GM23338 (cell line): ENCODE results near the gene PTPRN2. TPM values are rescaled to one million over a fixed set of nuclear protein-coding genes. Genes with fewer than 3 reads are reported as not detected.

Source experiments
- CREB1 ChIP-seq: fragments of 250-450 bp; sonication (Bioruptor Pico); IDR thresholded peaks from 2 replicates; pipeline ENCODE4 v1.5.0; 2020; ENCODE audit warnings: low read depth, mild to moderate bottlenecking, moderate library complexity
- EZH2 ChIP-seq: fragments of 200-600 bp; sonication (generic); IDR thresholded peaks from one replicate; pipeline ENCODE4 v1.8.0; 2017; ENCODE audit warnings: antibody characterized with exemption, mild to moderate bottlenecking, low read depth; ENCODE audit not compliant: unreplicated experiment
- JUNB ChIP-seq: IDR thresholded peaks from one replicate; pipeline ENCODE4 v1.6.1; 2016; ENCODE audit warnings: antibody characterized with exemption; ENCODE audit not compliant: unreplicated experiment
- NANOG ChIP-seq: IDR thresholded peaks from 2 replicates; pipeline ENCODE4 v1.6.1; 2016; ENCODE audit warnings: antibody characterized with exemption, borderline replicate concordance
- POLR2AphosphoS5 ChIP-seq: IDR thresholded peaks from 2 replicates; pipeline ENCODE4 v1.6.1; 2016; ENCODE audit warnings: antibody characterized with exemption, low read depth
- STAT1 ChIP-seq: IDR thresholded peaks from one replicate; pipeline ENCODE4 v1.6.1; 2016; ENCODE audit warnings: antibody characterized with exemption; ENCODE audit not compliant: unreplicated experiment
- ZNF114 ChIP-seq: fragments of 250-450 bp; sonication (Bioruptor Pico); IDR thresholded peaks from 2 replicates; pipeline ENCODE4 v1.5.0; 2020; ENCODE audit warnings: mild to moderate bottlenecking, moderate library complexity
- ZNF331 ChIP-seq: fragments of 250-450 bp; sonication (Bioruptor Pico); IDR thresholded peaks from 2 replicates; pipeline ENCODE4 v1.5.0; 2020; ENCODE audit warnings: low read depth, mild to moderate bottlenecking, moderate library complexity
- polyA plus RNA-seq: library from polyadenylated mRNA; unstranded; fragments of >200 nt; fragmentation: Nextera tagmentation; extraction: Ambion mirVana; gene quantifications from 2 replicates; pipeline ENCODE4 v1.2.1, GENCODE V29; 2016
- total RNA-seq: library from RNA; depleted of rRNA; stranded (reverse); fragments of >200 nt; shearing (Covaris generic); gene quantifications from 2 replicates; pipeline ENCODE4 v1.2.3, GENCODE V29; 2014
- TF ChIP-seq, protein P1 (sequence below): fragments of 250-450 bp; sonication (Bioruptor Pico); IDR thresholded peaks from 2 replicates; pipeline ENCODE4 v1.5.0; 2020; ENCODE audit warnings: mild to moderate bottlenecking, moderate library complexity
- TF ChIP-seq, protein P2 (sequence below), 2 experiments: fragments of 200-600 bp in 1 of 2; sonication (generic) in 1 of 2; conservative IDR thresholded peaks; 2 replicates each; pipeline versions ENCODE4 v1.5.1 to v1.6.1; 2016 to 2017; ENCODE audit warnings: antibody characterized with exemption in 2 of 2, low read depth in 2 of 2, mild to moderate bottlenecking in 2 of 2, moderate library complexity in 1 of 2

Gene PTPRN2
- total and polyA plus RNA-seq, 2 experiments from 2014 or later = 0.87 to 4.0 TPM

DNA sequence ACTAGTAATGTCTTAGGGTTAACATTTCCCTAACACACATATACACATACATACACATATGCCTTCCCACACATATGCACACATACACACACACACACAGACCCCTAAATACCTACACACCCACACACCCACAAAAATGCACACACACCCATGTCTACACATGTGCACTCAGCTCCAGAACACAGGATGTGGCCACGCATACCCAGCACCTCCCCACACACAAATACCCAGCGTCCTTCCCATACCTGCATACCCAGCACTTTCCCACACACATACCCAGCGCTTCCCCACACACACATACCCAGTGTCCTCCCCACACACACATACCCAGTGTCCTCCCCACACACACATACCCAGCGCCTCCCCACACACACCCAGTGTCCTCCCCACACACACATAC, 715.9 kb downstream of the PTPRN2 start (continued):
- TF ChIP-seq, protein P1, sequence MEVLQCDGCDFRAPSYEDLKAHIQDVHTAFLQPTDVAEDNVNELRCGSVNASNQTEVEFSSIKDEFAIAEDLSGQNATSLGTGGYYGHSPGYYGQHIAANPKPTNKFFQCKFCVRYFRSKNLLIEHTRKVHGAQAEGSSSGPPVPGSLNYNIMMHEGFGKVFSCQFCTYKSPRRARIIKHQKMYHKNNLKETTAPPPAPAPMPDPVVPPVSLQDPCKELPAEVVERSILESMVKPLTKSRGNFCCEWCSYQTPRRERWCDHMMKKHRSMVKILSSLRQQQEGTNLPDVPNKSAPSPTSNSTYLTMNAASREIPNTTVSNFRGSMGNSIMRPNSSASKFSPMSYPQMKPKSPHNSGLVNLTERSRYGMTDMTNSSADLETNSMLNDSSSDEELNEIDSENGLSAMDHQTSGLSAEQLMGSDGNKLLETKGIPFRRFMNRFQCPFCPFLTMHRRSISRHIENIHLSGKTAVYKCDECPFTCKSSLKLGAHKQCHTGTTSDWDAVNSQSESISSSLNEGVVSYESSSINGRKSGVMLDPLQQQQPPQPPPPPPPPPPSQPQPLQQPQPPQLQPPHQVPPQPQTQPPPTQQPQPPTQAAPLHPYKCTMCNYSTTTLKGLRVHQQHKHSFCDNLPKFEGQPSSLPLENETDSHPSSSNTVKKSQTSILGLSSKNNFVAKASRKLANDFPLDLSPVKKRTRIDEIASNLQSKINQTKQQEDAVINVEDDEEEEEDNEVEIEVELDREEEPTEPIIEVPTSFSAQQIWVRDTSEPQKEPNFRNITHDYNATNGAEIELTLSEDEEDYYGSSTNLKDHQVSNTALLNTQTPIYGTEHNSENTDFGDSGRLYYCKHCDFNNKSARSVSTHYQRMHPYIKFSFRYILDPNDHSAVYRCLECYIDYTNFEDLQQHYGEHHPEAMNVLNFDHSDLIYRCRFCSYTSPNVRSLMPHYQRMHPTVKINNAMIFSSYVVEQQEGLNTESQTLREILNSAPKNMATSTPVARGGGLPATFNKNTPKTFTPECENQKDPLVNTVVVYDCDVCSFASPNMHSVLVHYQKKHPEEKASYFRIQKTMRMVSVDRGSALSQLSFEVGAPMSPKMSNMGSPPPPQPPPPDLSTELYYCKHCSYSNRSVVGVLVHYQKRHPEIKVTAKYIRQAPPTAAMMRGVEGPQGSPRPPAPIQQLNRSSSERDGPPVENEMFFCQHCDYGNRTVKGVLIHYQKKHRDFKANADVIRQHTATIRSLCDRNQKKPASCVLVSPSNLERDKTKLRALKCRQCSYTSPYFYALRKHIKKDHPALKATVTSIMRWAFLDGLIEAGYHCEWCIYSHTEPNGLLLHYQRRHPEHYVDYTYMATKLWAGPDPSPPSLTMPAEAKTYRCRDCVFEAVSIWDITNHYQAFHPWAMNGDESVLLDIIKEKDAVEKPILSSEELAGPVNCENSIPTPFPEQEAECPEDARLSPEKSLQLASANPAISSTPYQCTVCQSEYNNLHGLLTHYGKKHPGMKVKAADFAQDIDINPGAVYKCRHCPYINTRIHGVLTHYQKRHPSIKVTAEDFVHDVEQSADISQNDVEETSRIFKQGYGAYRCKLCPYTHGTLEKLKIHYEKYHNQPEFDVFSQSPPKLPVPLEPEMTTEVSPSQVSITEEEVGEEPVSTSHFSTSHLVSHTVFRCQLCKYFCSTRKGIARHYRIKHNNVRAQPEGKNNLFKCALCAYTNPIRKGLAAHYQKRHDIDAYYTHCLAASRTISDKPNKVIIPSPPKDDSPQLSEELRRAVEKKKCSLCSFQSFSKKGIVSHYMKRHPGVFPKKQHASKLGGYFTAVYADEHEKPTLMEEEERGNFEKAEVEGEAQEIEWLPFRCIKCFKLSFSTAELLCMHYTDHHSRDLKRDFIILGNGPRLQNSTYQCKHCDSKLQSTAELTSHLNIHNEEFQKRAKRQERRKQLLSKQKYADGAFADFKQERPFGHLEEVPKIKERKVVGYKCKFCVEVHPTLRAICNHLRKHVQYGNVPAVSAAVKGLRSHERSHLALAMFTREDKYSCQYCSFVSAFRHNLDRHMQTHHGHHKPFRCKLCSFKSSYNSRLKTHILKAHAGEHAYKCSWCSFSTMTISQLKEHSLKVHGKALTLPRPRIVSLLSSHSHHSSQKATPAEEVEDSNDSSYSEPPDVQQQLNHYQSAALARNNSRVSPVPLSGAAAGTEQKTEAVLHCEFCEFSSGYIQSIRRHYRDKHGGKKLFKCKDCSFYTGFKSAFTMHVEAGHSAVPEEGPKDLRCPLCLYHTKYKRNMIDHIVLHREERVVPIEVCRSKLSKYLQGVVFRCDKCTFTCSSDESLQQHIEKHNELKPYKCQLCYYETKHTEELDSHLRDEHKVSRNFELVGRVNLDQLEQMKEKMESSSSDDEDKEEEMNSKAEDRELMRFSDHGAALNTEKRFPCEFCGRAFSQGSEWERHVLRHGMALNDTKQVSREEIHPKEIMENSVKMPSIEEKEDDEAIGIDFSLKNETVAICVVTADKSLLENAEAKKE (CRISPR knock-in tag) = no peak
- TF ChIP-seq STAT1 = no peak
- no peak for TF ChIP-seq JUNB
- no peak for TF ChIP-seq POLR2AphosphoS5
- TF ChIP-seq ZNF331 (CRISPR knock-in tag) = no peak
- no peak for TF ChIP-seq NANOG
- no peak for TF ChIP-seq EZH2
- no peak for TF ChIP-seq CREB1
- no peak for TF ChIP-seq ZNF114 (CRISPR knock-in tag)
- TF ChIP-seq, protein P2, sequence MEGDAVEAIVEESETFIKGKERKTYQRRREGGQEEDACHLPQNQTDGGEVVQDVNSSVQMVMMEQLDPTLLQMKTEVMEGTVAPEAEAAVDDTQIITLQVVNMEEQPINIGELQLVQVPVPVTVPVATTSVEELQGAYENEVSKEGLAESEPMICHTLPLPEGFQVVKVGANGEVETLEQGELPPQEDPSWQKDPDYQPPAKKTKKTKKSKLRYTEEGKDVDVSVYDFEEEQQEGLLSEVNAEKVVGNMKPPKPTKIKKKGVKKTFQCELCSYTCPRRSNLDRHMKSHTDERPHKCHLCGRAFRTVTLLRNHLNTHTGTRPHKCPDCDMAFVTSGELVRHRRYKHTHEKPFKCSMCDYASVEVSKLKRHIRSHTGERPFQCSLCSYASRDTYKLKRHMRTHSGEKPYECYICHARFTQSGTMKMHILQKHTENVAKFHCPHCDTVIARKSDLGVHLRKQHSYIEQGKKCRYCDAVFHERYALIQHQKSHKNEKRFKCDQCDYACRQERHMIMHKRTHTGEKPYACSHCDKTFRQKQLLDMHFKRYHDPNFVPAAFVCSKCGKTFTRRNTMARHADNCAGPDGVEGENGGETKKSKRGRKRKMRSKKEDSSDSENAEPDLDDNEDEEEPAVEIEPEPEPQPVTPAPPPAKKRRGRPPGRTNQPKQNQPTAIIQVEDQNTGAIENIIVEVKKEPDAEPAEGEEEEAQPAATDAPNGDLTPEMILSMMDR (conservative IDR thresholded peaks at IDR 0.05; ENCODE audit: low read depth in 2 of 2) = no peak
